Astrocyte (in vitro differentiated cells and primary cell): Measurements from ENCODE around the gene CPA1.

Experiments used
- EZH2 ChIP-seq: IDR thresholded peaks from 2 replicates; pipeline ENCODE4 v1.6.1; 2012; ENCODE audit warnings: mild to moderate bottlenecking, low read length, inconsistent platforms; ENCODE audit not compliant: insufficient read depth
- TF ChIP-seq, protein P1 (sequence below): IDR thresholded peaks from 2 replicates; pipeline ENCODE4 v1.5.1; 2011; ENCODE audit warnings: low read depth, mild to moderate bottlenecking, inconsistent platforms, low read length, moderate library complexity; ENCODE audit not compliant: insufficient read depth

DNA sequence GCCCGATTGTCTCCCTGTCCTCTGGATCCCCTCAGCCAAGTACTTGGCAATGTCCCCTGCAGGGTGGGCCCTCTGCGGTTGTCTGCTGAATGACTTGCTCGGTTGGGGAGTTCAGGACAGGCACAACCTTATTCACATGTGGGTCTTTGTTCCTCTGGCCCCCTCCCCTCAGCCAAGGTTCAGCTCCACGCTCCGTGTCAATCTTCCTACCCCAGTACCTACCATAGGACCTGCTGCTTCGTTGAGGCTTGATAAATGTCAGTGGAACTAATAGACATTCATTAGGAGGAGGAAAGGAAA is 28.6 kb upstream of the CPA1 start:
- TF ChIP-seq, protein P1, sequence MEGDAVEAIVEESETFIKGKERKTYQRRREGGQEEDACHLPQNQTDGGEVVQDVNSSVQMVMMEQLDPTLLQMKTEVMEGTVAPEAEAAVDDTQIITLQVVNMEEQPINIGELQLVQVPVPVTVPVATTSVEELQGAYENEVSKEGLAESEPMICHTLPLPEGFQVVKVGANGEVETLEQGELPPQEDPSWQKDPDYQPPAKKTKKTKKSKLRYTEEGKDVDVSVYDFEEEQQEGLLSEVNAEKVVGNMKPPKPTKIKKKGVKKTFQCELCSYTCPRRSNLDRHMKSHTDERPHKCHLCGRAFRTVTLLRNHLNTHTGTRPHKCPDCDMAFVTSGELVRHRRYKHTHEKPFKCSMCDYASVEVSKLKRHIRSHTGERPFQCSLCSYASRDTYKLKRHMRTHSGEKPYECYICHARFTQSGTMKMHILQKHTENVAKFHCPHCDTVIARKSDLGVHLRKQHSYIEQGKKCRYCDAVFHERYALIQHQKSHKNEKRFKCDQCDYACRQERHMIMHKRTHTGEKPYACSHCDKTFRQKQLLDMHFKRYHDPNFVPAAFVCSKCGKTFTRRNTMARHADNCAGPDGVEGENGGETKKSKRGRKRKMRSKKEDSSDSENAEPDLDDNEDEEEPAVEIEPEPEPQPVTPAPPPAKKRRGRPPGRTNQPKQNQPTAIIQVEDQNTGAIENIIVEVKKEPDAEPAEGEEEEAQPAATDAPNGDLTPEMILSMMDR: no peak
- no peak for TF ChIP-seq EZH2
